H1 (cell line): ENCODE data around the gene SCARB2. TPM values are rescaled to one million over a fixed set of nuclear protein-coding genes. Genes with fewer than 3 reads are reported as not detected.

Experiments
- CTCF ChIA-PET: fragments of 300-600 bp; sonication (Branson Sonifier 250); formaldehyde crosslinking; loops from one replicate; lab custom pipeline; 2021; ENCODE audit not compliant: partially characterized antibody; lab: Charles Lee
- POLR2A ChIA-PET: fragments of 300-600 bp; sonication (Branson Sonifier 250); formaldehyde crosslinking; loops from one replicate; lab custom pipeline; 2021; ENCODE audit warnings: inconsistent platforms; ENCODE audit not compliant: partially characterized antibody; lab: Charles Lee
- DNase-seq, 2 experiments: peaks; one replicate each; pipeline versions ENCODE4 v3.0.0 to v3.0.0-alpha.2; 2010 to 2022; ENCODE audit warnings: low spot score in 2 of 2, low read depth in 1 of 2, mixed read lengths in 1 of 2
- FAIRE-seq: peaks from 2 replicates; lab custom pipeline; 2011; peaks lifted over from hg19 to GRCh38; lab: Jason Lieb, UNC
- H2AFZ ChIP-seq: 2 replicates; pipeline ENCODE4 v1.8.1; 2012; ENCODE audit warnings: low read length, inconsistent platforms
- H2AK5ac ChIP-seq: 2 replicates; pipeline ENCODE4 v1.6.1; 2013; ENCODE audit warnings: low read depth, low read length
- H2BK120ac ChIP-seq: replicated peaks from 2 replicates; pipeline ENCODE3; 2013; ENCODE audit warnings: low read depth, low read length, inconsistent platforms
- H2BK12ac ChIP-seq: 2 replicates; pipeline ENCODE4 v1.6.1; 2013; ENCODE audit warnings: low read depth, low read length
- H2BK15ac ChIP-seq: 2 replicates; pipeline ENCODE4 v1.6.1; 2013; ENCODE audit warnings: low read length
- H2BK20ac ChIP-seq: 2 replicates; pipeline ENCODE4 v1.6.1; 2013; ENCODE audit warnings: low read length
- H2BK5ac ChIP-seq: 2 replicates; pipeline ENCODE4 v1.6.1; 2013; ENCODE audit warnings: low read depth, low read length
- H3K14ac ChIP-seq: 2 replicates; pipeline ENCODE4 v1.6.1; 2013; ENCODE audit warnings: inconsistent platforms; ENCODE audit not compliant: insufficient read length
- H3K18ac ChIP-seq: 2 replicates; pipeline ENCODE4 v1.6.1; 2013; ENCODE audit warnings: low read length; ENCODE audit errors: extremely low read depth
- H3K23ac ChIP-seq: 2 replicates; pipeline ENCODE4 v1.6.1; 2013; ENCODE audit warnings: inconsistent platforms; ENCODE audit not compliant: insufficient read length
- H3K23me2 ChIP-seq: 2 replicates; pipeline ENCODE4 v1.6.1; 2013; ENCODE audit warnings: low read depth, low read length
- H3K27ac ChIP-seq: 2 replicates; pipeline ENCODE4 v1.6.1; 2011; ENCODE audit warnings: low read depth, low read length, inconsistent platforms
- H3K27me3 ChIP-seq, 4 experiments: replicated peaks in 1 of 4; 1 replicate in 1 of 4; 2 replicates in 3 of 4; pipeline versions ENCODE4 v1.6.1 to v1.8.1; 2011 to 2013; ENCODE audit warnings: low read length in 3 of 4, mild to moderate bottlenecking in 3 of 4, inconsistent platforms in 2 of 4, mixed read lengths in 2 of 4, moderate library complexity in 1 of 4; ENCODE audit not compliant: control insufficient read depth in 3 of 4, insufficient read depth in 3 of 4; ENCODE audit errors: extremely low read depth in 1 of 4
- H3K36me3 ChIP-seq, 4 experiments: 2 replicates each; pipeline versions ENCODE4 v1.6.1 to v1.8.1; 2011 to 2013; ENCODE audit warnings: mild to moderate bottlenecking in 4 of 4, low read length in 3 of 4, moderate library complexity in 2 of 4, control low read depth in 1 of 4, inconsistent platforms in 1 of 4; ENCODE audit not compliant: insufficient read depth in 4 of 4, control insufficient read depth in 2 of 4
- H3K4ac ChIP-seq: replicated peaks from 2 replicates; pipeline ENCODE3; 2013; ENCODE audit warnings: low read length, low read depth, mixed read lengths, inconsistent platforms; ENCODE audit not compliant: insufficient read length
- H3K4me1 ChIP-seq, 4 experiments: replicated peaks in 1 of 4; 1 replicate in 1 of 4; 2 replicates in 3 of 4; pipeline versions ENCODE4 v1.6.1 to v1.8.1; 2011 to 2013; ENCODE audit warnings: low read length in 3 of 4, inconsistent platforms in 2 of 4, mixed read lengths in 1 of 4; ENCODE audit not compliant: insufficient read depth in 4 of 4, control insufficient read depth in 3 of 4
- H3K4me2 ChIP-seq, 2 experiments: 2 replicates each; pipeline versions ENCODE4 v1.6.1 to v1.8.1; 2011 to 2013; ENCODE audit warnings: low read depth in 2 of 2, low read length in 2 of 2, control low read depth in 1 of 2, inconsistent platforms in 1 of 2, mild to moderate bottlenecking in 1 of 2; ENCODE audit not compliant: insufficient read depth in 1 of 2
- H3K4me3 ChIP-seq, 4 experiments: fragments of 200-600, 300-600 bp in 1 of 4; sonication (generic), shearing (Covaris generic), sonication (Bioruptor Twin) in 1 of 4; 2 replicates each; pipeline versions ENCODE4 v1.5.1 to v1.8.1; 2011 to 2016; ENCODE audit warnings: low read length in 4 of 4, low read depth in 3 of 4, control low read depth in 2 of 4, inconsistent platforms in 2 of 4, mild to moderate bottlenecking in 2 of 4, mixed read lengths in 1 of 4, moderate library complexity in 1 of 4; ENCODE audit not compliant: insufficient read depth in 2 of 4; ENCODE audit errors: extremely low read depth in 1 of 4
- H3K56ac ChIP-seq: replicated peaks from 2 replicates; pipeline ENCODE3; 2013; ENCODE audit warnings: low read depth, mild to moderate bottlenecking, mixed read lengths, low read length, inconsistent platforms; ENCODE audit not compliant: insufficient read length
- H3K79me1 ChIP-seq: 2 replicates; pipeline ENCODE4 v1.6.1; 2013; ENCODE audit warnings: low read depth, low read length, control low read depth
- H3K79me2 ChIP-seq, 2 experiments: 2 replicates each; pipeline versions ENCODE4 v1.6.1 to v1.8.1; 2012 to 2013; ENCODE audit warnings: low read length in 2 of 2, mild to moderate bottlenecking in 2 of 2, inconsistent platforms in 1 of 2; ENCODE audit not compliant: insufficient read depth in 2 of 2, control insufficient read depth in 1 of 2
- H3K9ac ChIP-seq, 4 experiments: replicated peaks in 1 of 4; 1 replicate in 1 of 4; 2 replicates in 3 of 4; pipeline versions ENCODE4 v1.6.1 to v1.8.1; 2011 to 2013; ENCODE audit warnings: low read depth in 3 of 4, low read length in 3 of 4, control low read depth in 2 of 4, mild to moderate bottlenecking in 2 of 4, moderate library complexity in 2 of 4, inconsistent platforms in 1 of 4; ENCODE audit errors: extremely low read depth in 1 of 4
- H3K9me3 ChIP-seq, 2 experiments: 2 replicates each; pipeline versions ENCODE4 v1.6.1 to v1.8.1; 2012 to 2013; ENCODE audit warnings: mild to moderate bottlenecking in 2 of 2, moderate library complexity in 2 of 2, control low read depth in 1 of 2, inconsistent platforms in 1 of 2, low read depth in 1 of 2, low read length in 1 of 2, mixed read lengths in 1 of 2; ENCODE audit not compliant: insufficient read depth in 2 of 2
- H4K20me1 ChIP-seq, 2 experiments: replicated peaks in 1 of 2; 2 replicates each; pipeline versions ENCODE3 to v1.8.1; 2011 to 2013; ENCODE audit warnings: inconsistent platforms in 2 of 2, low read length in 2 of 2, mild to moderate bottlenecking in 1 of 2; ENCODE audit not compliant: insufficient read depth in 2 of 2, control insufficient read depth in 1 of 2
- H4K5ac ChIP-seq: 2 replicates; pipeline ENCODE4 v1.6.1; 2013; ENCODE audit warnings: low read length, low read depth, mixed read lengths, inconsistent platforms; ENCODE audit not compliant: insufficient read length
- H4K8ac ChIP-seq: 2 replicates; pipeline ENCODE4 v1.8.0; 2013; ENCODE audit warnings: mild to moderate bottlenecking, moderate library complexity, low read length, inconsistent platforms; ENCODE audit not compliant: insufficient read depth; ENCODE audit errors: extremely low read depth
- H4K91ac ChIP-seq: replicated peaks from 2 replicates; pipeline ENCODE3; 2013; ENCODE audit warnings: low read length, mixed read lengths, inconsistent platforms; ENCODE audit not compliant: insufficient read length
- BCL11A ChIP-seq, 2 experiments: IDR thresholded peaks; one replicate each; pipeline ENCODE4 v1.6.1; 2011; ENCODE audit warnings: low read depth in 2 of 2, low read length in 2 of 2, mild to moderate bottlenecking in 2 of 2
- MAFK ChIP-seq: IDR thresholded peaks from 2 replicates; pipeline ENCODE4 v1.6.1; 2012; ENCODE audit warnings: low read depth, mild to moderate bottlenecking, improper control_type of control experiment, low read length
- TAF1 ChIP-seq: IDR thresholded peaks from 2 replicates; pipeline ENCODE4 v1.6.1; 2011; ENCODE audit warnings: mild to moderate bottlenecking, low read depth, low read length
- polyA plus RNA-seq, 7 experiments: library from polyadenylated mRNA; depleted of rRNA in 3 of 7; stranded (reverse) in 5 of 7; unstranded in 2 of 7; fragments of >200 nt in 5 of 7; fragments of 200-250 nt in 2 of 7; gene quantifications; 1 replicate in 5 of 7; 2 replicates in 1 of 7; 4 replicates in 1 of 7; pipeline versions ENCODE4 v1.2.1 to v1.2.3, GENCODE V29; 2011 to 2013; ENCODE audit warnings: missing spikeins in 2 of 7, mixed read lengths in 2 of 7
- total RNA-seq: library from RNA; stranded (reverse); fragmentation: NEBNext Ultra II Directional; extraction: Animal tissue kit (Norgen Biotek cat#: 25700); gene quantifications from 2 replicates; pipeline ENCODE4 v1.2.1, GENCODE V29; 2021

Gene SCARB2
- total and polyA plus RNA-seq, 2 of the 8 experiments (the other 6 are each of a cell fraction or from before 2014, with no cell fraction given) = 18.5 to 35.7 TPM

GRCh38 chr4:76188149-76188548 is 25.5 kb downstream of the SCARB2 start:
- TF ChIP-seq BCL11A (IDR thresholded peaks at IDR 0.05; ENCODE audit: low read depth in 2 of 2, low read length in 2 of 2) (no peak), TAF1 (no peak), MAFK (no peak)
- FAIRE-seq (no peak), DNase-seq (no peak)
- Histone ChIP-seq H3K14ac (no peak overlapping the region), H3K56ac (no peak overlapping the region), H4K5ac (no peak overlapping the region), H3K79me1 (peaks cover 7% of the 10 kb centered on the region; the same call in 1 of the 2 replicates), H3K4me1 (no peaks in the 10 kb centered on the region), H4K20me1 (peaks cover 0 to 3% of the 10 kb centered on the region in 2 experiments), H2BK15ac (no peak overlapping the region), H3K27ac (no peak overlapping the region), H3K36me3 (peaks cover 0 to 13% (median 6%) of the 10 kb centered on the region in 4 experiments; a peak in 2 of 8 replicates), H3K18ac (no peak overlapping the region), H3K9me3 (peaks cover 8 to 12% of the 10 kb centered on the region in 2 experiments; a peak in 3 of 4 replicates), H2AFZ (no peak overlapping the region), H4K8ac (no peak overlapping the region), H3K23ac (no peak overlapping the region), H4K91ac (no peak overlapping the region), H3K9ac (no peak overlapping the region), H2BK20ac (no peak overlapping the region), H3K4ac (no peak overlapping the region), H2BK12ac (no peak overlapping the region), H2BK120ac (no peak overlapping the region), H2BK5ac (no peak overlapping the region), H2AK5ac (no peak overlapping the region), H3K79me2 (no peaks in the 10 kb centered on the region), H3K4me3 (no peak overlapping the region), H3K4me2 (no peak overlapping the region), H3K23me2 (no peaks in the 10 kb centered on the region), H3K27me3 (no peaks in the 10 kb centered on the region)
- ChIA-PET POLR2A (no interaction called here), CTCF (interaction anchor here (1.0 to 2.6 kb wide), 4 partner anchors 8 to 190 kb away, joined by 3 to 19 read pairs (median 9); no protein-coding TSS in a partner anchor)
